GM23248 (cell line): ENCODE results near the gene GJC2. TPM values are rescaled to one million over a fixed set of nuclear protein-coding genes. Genes with fewer than 3 reads are reported as not detected.
"Not testable (repeated sequence)": the region's sequence is repeated elsewhere in the genome, so short reads cannot be mapped to it uniquely, and the experiment has no call there.

Source experiments
- DNase-seq: peaks from one replicate; pipeline ENCODE4 v3.0.0-alpha.2; 2015
- H2AFZ ChIP-seq: fragments of 200-600 bp; sonication (generic); 2 replicates; pipeline ENCODE4 v1.6.1; 2016; ENCODE audit warnings: antibody characterized with exemption
- H3F3A ChIP-seq: fragments of 200-600 bp; sonication (generic); 2 replicates; pipeline ENCODE4 v1.6.1; 2016; ENCODE audit warnings: mild to moderate bottlenecking, antibody characterized with exemption, mixed run types; ENCODE audit not compliant: insufficient read depth
- H3K27ac ChIP-seq: fragments of 200-600 bp; sonication (generic); 2 replicates; pipeline ENCODE4 v1.5.1; 2016; ENCODE audit warnings: mild to moderate bottlenecking
- H3K27me3 ChIP-seq: fragments of 200-600 bp; sonication (generic); replicated peaks from 2 replicates; pipeline ENCODE4 v1.6.1; 2016; ENCODE audit warnings: mild to moderate bottlenecking; ENCODE audit not compliant: insufficient read depth
- H3K36me3 ChIP-seq: fragments of 200-600 bp; sonication (generic); 2 replicates; pipeline ENCODE4 v1.6.1; 2016; ENCODE audit warnings: low read depth, mild to moderate bottlenecking
- H3K4me1 ChIP-seq: fragments of 200-600 bp; sonication (generic); 2 replicates; pipeline ENCODE4 v1.6.1; 2016; ENCODE audit warnings: mild to moderate bottlenecking; ENCODE audit not compliant: insufficient read depth
- H3K4me2 ChIP-seq: fragments of 200-600 bp; sonication (generic); one replicate; pipeline ENCODE4 v1.6.1; 2016; ENCODE audit warnings: mild to moderate bottlenecking; ENCODE audit not compliant: unreplicated experiment
- H3K4me3 ChIP-seq: fragments of 200-600 bp; sonication (generic); 2 replicates; pipeline ENCODE4 v1.5.1; 2016; ENCODE audit warnings: mild to moderate bottlenecking
- H3K79me2 ChIP-seq: fragments of 200-600 bp; sonication (generic); 2 replicates; pipeline ENCODE4 v1.6.1; 2016; ENCODE audit warnings: mild to moderate bottlenecking; ENCODE audit not compliant: insufficient read depth
- H3K9ac ChIP-seq: fragments of 200-600 bp; sonication (generic); 2 replicates; pipeline ENCODE4 v1.6.1; 2016; ENCODE audit warnings: mild to moderate bottlenecking
- H3K9me2 ChIP-seq: fragments of 200-600 bp; sonication (generic); 2 replicates; pipeline ENCODE4 v1.6.1; 2016; ENCODE audit warnings: mixed run types, mild to moderate bottlenecking, moderate library complexity; ENCODE audit not compliant: insufficient read depth
- H3K9me3 ChIP-seq: fragments of 200-600 bp; sonication (generic); one replicate; pipeline ENCODE4 v1.6.1; 2017; ENCODE audit warnings: low read depth
- H4K20me1 ChIP-seq: fragments of 200-600 bp; sonication (generic); 2 replicates; pipeline ENCODE4 v1.6.0; 2016; ENCODE audit not compliant: insufficient read depth
- EZH2 ChIP-seq: fragments of 200-600 bp; sonication (generic); IDR thresholded peaks from 2 replicates; pipeline ENCODE4 v1.6.1; 2018; ENCODE audit warnings: antibody characterized with exemption, mild to moderate bottlenecking; ENCODE audit not compliant: insufficient read depth, poor library complexity, severe bottlenecking
- EZH2phosphoT487 ChIP-seq: fragments of 200-600 bp; sonication (generic); IDR thresholded peaks from 2 replicates; pipeline ENCODE4 v1.6.1; 2018; ENCODE audit warnings: antibody characterized with exemption, moderate library complexity, mild to moderate bottlenecking, low read depth; ENCODE audit not compliant: insufficient read depth
- WGBS, 2 experiments: methylation state at CpG; one replicate each; pipeline ENCODE4 v1.1.6; 2015 to 2017; ENCODE audit warnings: low lambda C conversion rate in 2 of 2, low coverage in 1 of 2; ENCODE audit errors: missing lambda C conversion rate in 2 of 2; 5-methylcytosine and 5-hydroxymethylcytosine counted together
- in situ Hi-C: fragments of 300-500 bp; cut with MboI; formaldehyde crosslinking; loops from 2 replicates; pipeline ENCODE4 v1.15.0; 2020
- polyA plus RNA-seq: library from polyadenylated mRNA; unstranded; fragments of >200 nt; fragmentation: Nextera tagmentation; extraction: Ambion mirVana; gene quantifications from 2 replicates; pipeline ENCODE4 v1.2.1, GENCODE V29; 2016
- total RNA-seq: library from RNA; depleted of rRNA; stranded (reverse); fragments of >200 nt; shearing (Covaris generic); gene quantifications from 2 replicates; pipeline ENCODE4 v1.2.3, GENCODE V29; 2014

GJC2 gene
- total and polyA plus RNA-seq, 2 experiments from 2014 or later: 0.08 to 0.54 TPM

DNA sequence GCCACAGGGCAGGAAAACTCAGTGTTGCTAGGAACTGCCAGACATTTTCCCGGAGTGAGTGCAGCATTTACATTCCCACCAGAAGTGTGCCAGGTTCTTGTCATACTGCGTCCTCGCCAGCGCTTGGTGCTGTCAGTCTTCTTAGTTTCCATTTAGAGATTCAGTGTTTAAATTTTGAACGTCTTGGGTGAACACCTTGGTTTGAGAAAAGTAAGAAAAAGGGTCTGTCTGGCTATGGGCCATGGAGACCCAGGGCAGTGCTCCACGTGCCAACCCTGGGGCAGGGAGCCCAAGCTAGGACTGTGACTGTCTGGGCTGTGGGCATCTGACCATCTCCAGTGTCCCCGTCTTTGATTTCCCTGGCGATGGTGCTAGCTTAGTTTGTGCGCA is 31.9 kb downstream of the GJC2 start:
- DNase-seq: no peak
- no peaks in the 10 kb centered on the region for H3K79me2 ChIP-seq
- no peak overlapping the region for H3K4me3 ChIP-seq
- in situ Hi-C loops: no loop called here
- no peak overlapping the region for H2AFZ ChIP-seq
- WGBS, 2 experiments: 76 to 80% methylated on average over 9 of the region's 9 CpGs
- H4K20me1 ChIP-seq: no peaks in the 10 kb centered on the region
- H3K4me1 ChIP-seq: no peaks in the 10 kb centered on the region
- TF ChIP-seq EZH2: no peak
- H3K36me3 ChIP-seq: no peaks in the 10 kb centered on the region
- no peak overlapping the region for H3K27ac ChIP-seq
- no peaks in the 10 kb centered on the region for H3F3A ChIP-seq
- no peaks in the 10 kb centered on the region for H3K9me3 ChIP-seq
- no peak overlapping the region for H3K9ac ChIP-seq
- no peak overlapping the region for H3K4me2 ChIP-seq
- H3K27me3 ChIP-seq: no peaks in the 10 kb centered on the region
- H3K9me2 ChIP-seq: no peaks in the 10 kb centered on the region

DNA sequence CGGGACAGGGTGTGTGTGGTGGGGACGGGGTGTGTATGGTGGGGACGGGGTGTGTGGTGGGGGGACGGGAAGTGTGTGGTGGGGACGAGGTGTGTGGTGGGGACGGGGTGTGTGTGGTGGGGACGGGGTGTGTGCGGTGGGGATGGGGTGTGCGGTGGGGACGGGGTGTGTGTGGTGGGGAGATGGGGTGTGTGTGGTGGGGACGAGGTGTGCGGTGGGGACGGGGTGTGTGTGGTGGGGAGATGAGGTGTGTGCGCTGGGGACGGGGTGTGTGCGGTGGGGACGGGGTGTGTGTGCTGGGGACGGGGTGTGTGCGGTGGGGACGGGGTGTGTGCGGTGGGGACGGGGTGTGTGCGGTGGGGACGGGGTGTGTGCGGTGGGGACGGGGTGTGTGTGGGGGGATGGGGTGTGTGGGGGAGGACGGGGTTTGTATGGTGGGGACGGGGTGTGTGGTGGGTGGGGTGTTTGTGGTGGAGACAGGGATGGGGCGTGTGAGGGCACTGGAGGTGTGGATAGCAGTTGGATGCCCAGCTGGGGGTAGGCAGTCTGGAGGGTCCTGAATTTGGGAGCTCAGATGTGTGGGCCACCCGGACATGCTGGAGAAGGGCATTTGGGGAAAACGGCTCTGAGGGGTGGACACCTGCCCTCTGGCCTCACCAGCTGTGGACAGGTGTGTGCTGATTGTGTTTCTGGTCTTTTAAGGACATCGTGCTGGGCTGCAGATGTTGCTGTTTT is 32.7 kb downstream of the GJC2 start:
- Histone ChIP-seq H3F3A (no peaks in the 10 kb centered on the region), H3K9me3 (no peaks in the 10 kb centered on the region), H3K4me3 (no peak overlapping the region), H4K20me1 (no peaks in the 10 kb centered on the region), H3K36me3 (no peaks in the 10 kb centered on the region), H3K4me2 (no peak overlapping the region), H3K27me3 (no peaks in the 10 kb centered on the region), H2AFZ (no peak overlapping the region), H3K9me2 (no peaks in the 10 kb centered on the region), H3K27ac (no peak overlapping the region), H3K79me2 (no peaks in the 10 kb centered on the region), H3K9ac (no peak overlapping the region), H3K4me1 (no peaks in the 10 kb centered on the region)
- in situ Hi-C loops: no loop called here
- no peak for DNase-seq
- 92 to 93% methylated on average over 4 to 32 of the region's 32 CpGs for WGBS, 2 experiments
- TF ChIP-seq EZH2 (no peak), EZH2phosphoT487 (no peak)

- DNase-seq: no peak
- WGBS, 2 experiments: 51 to 61% methylated on average over 7 of the region's 7 CpGs
- Histone ChIP-seq H3K79me2 (no peaks in the 10 kb centered on the region), H3K4me1 (no peaks in the 10 kb centered on the region), H3K9ac (no peak overlapping the region), H3K27ac (no peak overlapping the region), H3K27me3 (no peaks in the 10 kb centered on the region), H3K9me2 (no peaks in the 10 kb centered on the region), H3K4me3 (no peak overlapping the region), H2AFZ (no peak overlapping the region), H3K4me2 (no peak overlapping the region), H3F3A (no peaks in the 10 kb centered on the region), H4K20me1 (no peaks in the 10 kb centered on the region), H3K9me3 (no peaks in the 10 kb centered on the region), H3K36me3 (no peaks in the 10 kb centered on the region)
- TF ChIP-seq EZH2 (no peak), EZH2phosphoT487 (no peak)
- in situ Hi-C loops: no loop called here
Observed at GRCh38 chr1:228184152-228184551, 34.4 kb downstream of the GJC2 start.

DNA sequence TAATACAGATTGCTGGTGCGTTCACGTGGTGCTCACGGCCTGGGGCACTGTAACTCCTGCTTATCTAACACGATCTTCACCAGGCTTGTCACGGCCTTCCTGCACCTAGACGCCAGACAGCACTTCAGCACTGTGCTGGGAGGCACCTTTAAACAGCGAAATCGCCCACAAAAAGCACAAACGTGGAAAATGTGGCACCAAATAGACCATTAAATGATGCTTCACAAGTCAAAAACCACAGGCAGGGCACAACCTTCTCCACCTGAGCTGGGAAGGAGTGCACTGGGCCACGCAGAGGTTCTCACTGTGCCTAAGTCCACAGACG is 35.9 kb downstream of the GJC2 start:
- Histone ChIP-seq H3K9me3 (no peaks in the 10 kb centered on the region), H3K27ac (no peak overlapping the region), H3K9ac (no peak overlapping the region), H3K79me2 (no peaks in the 10 kb centered on the region), H3F3A (no peaks in the 10 kb centered on the region), H3K36me3 (no peaks in the 10 kb centered on the region), H4K20me1 (no peaks in the 10 kb centered on the region), H3K9me2 (no peaks in the 10 kb centered on the region), H3K4me1 (no peaks in the 10 kb centered on the region), H3K4me3 (no peak overlapping the region), H3K4me2 (no peak overlapping the region), H3K27me3 (no peaks in the 10 kb centered on the region), H2AFZ (no peak overlapping the region)
- no peak for DNase-seq
- 84 to 87% methylated on average over 11 of the region's 11 CpGs for WGBS, 2 experiments
- in situ Hi-C loops: no loop called here
- TF ChIP-seq EZH2 (no peak), EZH2phosphoT487 (no peak)

GRCh38 chr1:228188249-228188648 is 38.5 kb downstream of the GJC2 start:
- H3K4me3 ChIP-seq, H3K9me2 ChIP-seq, H4K20me1 ChIP-seq, H3K9me3 ChIP-seq, H3K9ac ChIP-seq, DNase-seq, H3K4me1 ChIP-seq, H3K36me3 ChIP-seq, in situ Hi-C loops, H3F3A ChIP-seq, H3K79me2 ChIP-seq, H2AFZ ChIP-seq, H3K4me2 ChIP-seq, H3K27ac ChIP-seq, H3K27me3 ChIP-seq: not testable (repeated sequence)
- WGBS, 2 experiments: 64 to 73% methylated on average over 2 of the region's 2 CpGs
